Measurements from ENCODE around the gene SORCS2. TPM values are rescaled to one million over a fixed set of nuclear protein-coding genes. Genes with fewer than 3 reads are reported as not detected.

SORCS2 gene
- total RNA-seq, 6 experiments from 2014 or later = 0.18 to 6.2 (median 3.1) TPM

DNA sequence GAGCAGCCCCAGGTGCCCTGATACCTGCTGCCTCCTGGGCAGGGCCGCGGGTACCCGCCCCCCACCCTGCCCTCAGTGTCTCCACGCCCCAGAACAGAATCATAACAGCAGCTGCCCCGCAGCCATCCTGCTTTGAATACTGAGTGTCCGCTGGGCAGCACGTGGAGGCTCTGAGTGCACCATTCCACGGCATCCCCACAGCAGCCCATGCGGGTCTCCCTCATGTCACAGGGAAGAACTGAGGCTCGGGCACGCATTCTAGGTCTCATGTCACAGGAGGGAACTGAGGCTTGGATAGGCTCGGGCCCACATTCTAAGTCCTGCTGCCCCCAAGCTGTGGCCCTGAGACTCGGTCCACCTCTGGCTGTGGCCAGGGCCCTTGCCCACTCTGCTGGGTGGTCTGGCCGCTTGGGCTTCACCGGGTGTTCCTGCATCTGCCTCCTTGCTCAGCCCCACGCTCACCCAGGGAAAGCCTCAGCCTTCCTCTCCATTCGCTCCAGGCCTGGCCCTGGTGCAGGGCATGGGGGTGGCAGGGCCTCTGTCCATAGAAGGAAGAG, 464.0 kb downstream of the SORCS2 start:
- ATAC-seq = no peak
- H3K27ac ChIP-seq = no peak overlapping the region
- DNase-seq = peak in 1 of 3 donors; percentile 28

GRCh38 chr4:7657545-7658297, 465.4 kb downstream of the SORCS2 start:
- Histone ChIP-seq H3K4me3 (no peak overlapping the region), H3K4me1 (peaks cover 0 to 36% (median 15%) of the 10 kb centered on the region in 4 donors), H3K27me3 (no peaks in the 10 kb centered on the region), H3K27ac (no peak overlapping the region), H3K36me3 (no peaks in the 10 kb centered on the region), H3K9me3 (no peaks in the 10 kb centered on the region)
- 97% methylated on average over 6 of the region's 6 CpGs for WGBS (ENCODE audit: insufficient coverage, low coverage, low lambda C conversion rate, missing lambda C conversion rate)
- no peak for ATAC-seq
- no peak for DNase-seq
- TF ChIP-seq, protein P1, sequence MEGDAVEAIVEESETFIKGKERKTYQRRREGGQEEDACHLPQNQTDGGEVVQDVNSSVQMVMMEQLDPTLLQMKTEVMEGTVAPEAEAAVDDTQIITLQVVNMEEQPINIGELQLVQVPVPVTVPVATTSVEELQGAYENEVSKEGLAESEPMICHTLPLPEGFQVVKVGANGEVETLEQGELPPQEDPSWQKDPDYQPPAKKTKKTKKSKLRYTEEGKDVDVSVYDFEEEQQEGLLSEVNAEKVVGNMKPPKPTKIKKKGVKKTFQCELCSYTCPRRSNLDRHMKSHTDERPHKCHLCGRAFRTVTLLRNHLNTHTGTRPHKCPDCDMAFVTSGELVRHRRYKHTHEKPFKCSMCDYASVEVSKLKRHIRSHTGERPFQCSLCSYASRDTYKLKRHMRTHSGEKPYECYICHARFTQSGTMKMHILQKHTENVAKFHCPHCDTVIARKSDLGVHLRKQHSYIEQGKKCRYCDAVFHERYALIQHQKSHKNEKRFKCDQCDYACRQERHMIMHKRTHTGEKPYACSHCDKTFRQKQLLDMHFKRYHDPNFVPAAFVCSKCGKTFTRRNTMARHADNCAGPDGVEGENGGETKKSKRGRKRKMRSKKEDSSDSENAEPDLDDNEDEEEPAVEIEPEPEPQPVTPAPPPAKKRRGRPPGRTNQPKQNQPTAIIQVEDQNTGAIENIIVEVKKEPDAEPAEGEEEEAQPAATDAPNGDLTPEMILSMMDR (IDR thresholded peaks at IDR 0.05) = no peak
- no peak for TF ChIP-seq POLR2A (IDR thresholded peaks at IDR 0.05)
- intact Hi-C loops (cut with DNase I) = no loop called here

More for the DNA sequence above, 464.0 kb downstream of the SORCS2 start:
- intact Hi-C loops (cut with DNase I) = no loop called here
- Histone ChIP-seq H3K27me3 (no peaks in the 10 kb centered on the region), H3K9me3 (no peaks in the 10 kb centered on the region), H3K36me3 (no peaks in the 10 kb centered on the region), H3K4me3 (no peak overlapping the region), H3K4me1 (peaks cover 0 to 22% (median 8%) of the 10 kb centered on the region in 4 donors)
- no CpG with 5 or more reads among the region's 17 CpGs for WGBS (ENCODE audit: insufficient coverage, low coverage, low lambda C conversion rate, missing lambda C conversion rate)
- TF ChIP-seq, protein P1 (IDR thresholded peaks at IDR 0.05) = no peak
- TF ChIP-seq POLR2A (IDR thresholded peaks at IDR 0.05) = no peak

GRCh38 chr4:7658341-7659204, 466.2 kb downstream of the SORCS2 start:
- WGBS (ENCODE audit: insufficient coverage, low coverage, low lambda C conversion rate, missing lambda C conversion rate) = 77% methylated on average over 3 of the region's 5 CpGs
- TF ChIP-seq, protein P1 (IDR thresholded peaks at IDR 0.05) = no peak
- no peak for TF ChIP-seq POLR2A (IDR thresholded peaks at IDR 0.05)
- intact Hi-C loops (cut with DNase I) = no loop called here

GRCh38 chr4:7659429-7660175, 467.3 kb downstream of the SORCS2 start:
- 58% methylated on average over 6 of the region's 8 CpGs for WGBS (ENCODE audit: insufficient coverage, low coverage, low lambda C conversion rate, missing lambda C conversion rate)
- ATAC-seq = peak; percentile 67 to 72 (median 68)
- no peak overlapping the region for H3K4me3 ChIP-seq
- peak; percentile 54 to 69 (median 62) for DNase-seq
- peaks cover 0 to 36% (median 17%) of the 10 kb centered on the region in 4 donors for H3K4me1 ChIP-seq
- H3K27me3 ChIP-seq = no peaks in the 10 kb centered on the region
- intact Hi-C loops (cut with DNase I) = no loop called here
- peak overlapping the region in 2 of 3 donors; percentile 29 to 84 for H3K27ac ChIP-seq
- no peak for TF ChIP-seq POLR2A (IDR thresholded peaks at IDR 0.05)
- TF ChIP-seq, protein P1 (IDR thresholded peaks at IDR 0.05) = no peak
- H3K36me3 ChIP-seq = no peaks in the 10 kb centered on the region
- no peaks in the 10 kb centered on the region for H3K9me3 ChIP-seq

More at GRCh38 chr4:7658341-7659204, 466.2 kb downstream of the SORCS2 start:
- ATAC-seq = no peak
- Histone ChIP-seq H3K36me3 (no peaks in the 10 kb centered on the region), H3K9me3 (no peaks in the 10 kb centered on the region), H3K27ac (no peak overlapping the region), H3K27me3 (no peaks in the 10 kb centered on the region), H3K4me1 (peaks cover 0 to 36% (median 17%) of the 10 kb centered on the region in 4 donors), H3K4me3 (no peak overlapping the region)
- DNase-seq = peak in 1 of 3 donors; percentile 20

All from right lobe of liver (tissue), 6 donors.